ENCODE results near the gene APH1B.
A peak's percentile ranks its signal among the peaks of the same experiment; 100 is the strongest.

Gene APH1B

GRCh38 chr15:63243101-63243500, 34.3 kb upstream of the APH1B start:
- H3K9me3 ChIP-seq (ENCODE audit: control insufficient read depth, insufficient read depth, low read depth, low read length) = no peaks in the 10 kb centered on the region
- H3K27ac ChIP-seq (ENCODE audit: extremely low read depth, low read depth, low read length) = no peak overlapping the region
- H3K36me3 ChIP-seq (ENCODE audit: control insufficient read depth in 2 of 2, insufficient read depth in 1 of 2, low read length in 2 of 2) = peaks cover 0 to 3% of the 10 kb centered on the region in 2 experiments; a peak in 1 of 3 replicates
- ChIA-PET POLR2A (no interaction called here), CTCF (interaction anchor here (0.7 kb wide), 1 partner anchor 77 kb away, joined by 4 read pairs; no protein-coding TSS in a partner anchor)
- no peak for TF ChIP-seq EGR2 (tag by site-specific recombination; IDR thresholded peaks at IDR 0.05; ENCODE audit: low read depth)
- no peak for TF ChIP-seq ZSCAN18 (tag by site-specific recombination; IDR thresholded peaks at IDR 0.05)
- no peak for TF ChIP-seq ZBTB11 (tag by site-specific recombination; conservative IDR thresholded peaks at IDR 0.05; ENCODE audit: low read depth)
- H3K4me1 ChIP-seq (ENCODE audit: control insufficient read depth, insufficient read depth, low read length) = no peaks in the 10 kb centered on the region
- no peak overlapping the region for H3K4me3 ChIP-seq (ENCODE audit: low read depth, low read length)

- Histone ChIP-seq H3K4me1 (ENCODE audit: control insufficient read depth, insufficient read depth, low read length) (no peaks in the 10 kb centered on the region), H3K36me3 (ENCODE audit: control insufficient read depth in 2 of 2, insufficient read depth in 1 of 2, low read length in 2 of 2) (peaks cover 0 to 3% of the 10 kb centered on the region in 2 experiments; a peak in 1 of 3 replicates), H3K9me3 (ENCODE audit: control insufficient read depth, insufficient read depth, low read depth, low read length) (no peaks in the 10 kb centered on the region), H3K27ac (ENCODE audit: extremely low read depth, low read depth, low read length) (no peak overlapping the region), H3K4me3 (ENCODE audit: low read depth, low read length) (no peak overlapping the region)
- CTCF ChIA-PET = interaction anchor here (0.6 to 0.7 kb wide), 2 partner anchors 18 to 77 kb away, joined by 3 to 4 read pairs; no protein-coding TSS in a partner anchor
- POLR2A ChIA-PET = no interaction called here
- TF ChIP-seq ZBTB11 (tag by site-specific recombination; conservative IDR thresholded peaks at IDR 0.05; ENCODE audit: low read depth) (no peak), SETDB1 (IDR thresholded peaks at IDR 0.05; ENCODE audit: insufficient read length, low read length) (peak; percentile 59)
These were observed 33.6 kb upstream of the APH1B start for GRCh38 chr15:63243776-63244175.

- ChIA-PET POLR2A (no interaction called here), CTCF (interaction anchor here (0.9 kb wide), 1 partner anchor 18 kb away, joined by 3 read pairs; no protein-coding TSS in a partner anchor)
- no peak overlapping the region for H3K27ac ChIP-seq (ENCODE audit: extremely low read depth, low read depth, low read length)
- H3K36me3 ChIP-seq (ENCODE audit: control insufficient read depth in 2 of 2, insufficient read depth in 1 of 2, low read length in 2 of 2) = peaks cover 0 to 3% of the 10 kb centered on the region in 2 experiments; a peak in 1 of 3 replicates
- H3K4me3 ChIP-seq (ENCODE audit: low read depth, low read length) = no peak overlapping the region
- H3K4me1 ChIP-seq (ENCODE audit: control insufficient read depth, insufficient read depth, low read length) = no peaks in the 10 kb centered on the region
- no peak for TF ChIP-seq ZSCAN16 (tag by site-specific recombination; IDR thresholded peaks at IDR 0.05)
- no peak for TF ChIP-seq ZNF585B (tag by site-specific recombination; IDR thresholded peaks at IDR 0.05)
- no peak for TF ChIP-seq ZNF513 (tag by site-specific recombination; IDR thresholded peaks at IDR 0.05)
- no peak for TF ChIP-seq ZBTB17 (tag by site-specific recombination; IDR thresholded peaks at IDR 0.05)
- no peak for TF ChIP-seq ZNF544 (tag by site-specific recombination; IDR thresholded peaks at IDR 0.05)
- TF ChIP-seq ZNF555 (tag by site-specific recombination; conservative IDR thresholded peaks at IDR 0.05) = no peak
- TF ChIP-seq ZNF548 (tag by site-specific recombination; IDR thresholded peaks at IDR 0.05) = no peak
- TF ChIP-seq ZNF274 (IDR thresholded peaks at IDR 0.05; ENCODE audit: low read length) = no peak
- TF ChIP-seq ZNF274 (tag by site-specific recombination; IDR thresholded peaks at IDR 0.05; ENCODE audit: borderline replicate concordance) = no peak
- no peak for TF ChIP-seq ZNF2 (tag by site-specific recombination; IDR thresholded peaks at IDR 0.05)
- TF ChIP-seq TRIM28 (IDR thresholded peaks at IDR 0.05; ENCODE audit: borderline replicate concordance, low read length) = no peak
- TF ChIP-seq BCL11B (tag by site-specific recombination; IDR thresholded peaks at IDR 0.05; ENCODE audit: low read depth) = no peak
- no peak for TF ChIP-seq HIC1 (tag by site-specific recombination; IDR thresholded peaks at IDR 0.05)
- TF ChIP-seq SALL2 (tag by site-specific recombination; IDR thresholded peaks at IDR 0.05; ENCODE audit: borderline replicate concordance) = no peak
- TF ChIP-seq ZNF670 (tag by site-specific recombination; IDR thresholded peaks at IDR 0.05; ENCODE audit: low read depth) = no peak
- no peaks in the 10 kb centered on the region for H3K9me3 ChIP-seq (ENCODE audit: control insufficient read depth, insufficient read depth, low read depth, low read length)
These were observed 33.0 kb upstream of the APH1B start for GRCh38 chr15:63244399-63244798.
